OCI-M2 (cell line): Measurements from ENCODE around the gene TRAPPC3.
"Not testable (repeated sequence)": the region's sequence is repeated elsewhere in the genome, so short reads cannot be mapped to it uniquely, and the experiment has no call there.

Source experiments
- DNase-seq: peaks from one replicate; lab custom pipeline; 2025; ENCODE audit not compliant: unreplicated experiment; lab: John Stamatoyannopoulos, UW

TRAPPC3 gene

DNA sequence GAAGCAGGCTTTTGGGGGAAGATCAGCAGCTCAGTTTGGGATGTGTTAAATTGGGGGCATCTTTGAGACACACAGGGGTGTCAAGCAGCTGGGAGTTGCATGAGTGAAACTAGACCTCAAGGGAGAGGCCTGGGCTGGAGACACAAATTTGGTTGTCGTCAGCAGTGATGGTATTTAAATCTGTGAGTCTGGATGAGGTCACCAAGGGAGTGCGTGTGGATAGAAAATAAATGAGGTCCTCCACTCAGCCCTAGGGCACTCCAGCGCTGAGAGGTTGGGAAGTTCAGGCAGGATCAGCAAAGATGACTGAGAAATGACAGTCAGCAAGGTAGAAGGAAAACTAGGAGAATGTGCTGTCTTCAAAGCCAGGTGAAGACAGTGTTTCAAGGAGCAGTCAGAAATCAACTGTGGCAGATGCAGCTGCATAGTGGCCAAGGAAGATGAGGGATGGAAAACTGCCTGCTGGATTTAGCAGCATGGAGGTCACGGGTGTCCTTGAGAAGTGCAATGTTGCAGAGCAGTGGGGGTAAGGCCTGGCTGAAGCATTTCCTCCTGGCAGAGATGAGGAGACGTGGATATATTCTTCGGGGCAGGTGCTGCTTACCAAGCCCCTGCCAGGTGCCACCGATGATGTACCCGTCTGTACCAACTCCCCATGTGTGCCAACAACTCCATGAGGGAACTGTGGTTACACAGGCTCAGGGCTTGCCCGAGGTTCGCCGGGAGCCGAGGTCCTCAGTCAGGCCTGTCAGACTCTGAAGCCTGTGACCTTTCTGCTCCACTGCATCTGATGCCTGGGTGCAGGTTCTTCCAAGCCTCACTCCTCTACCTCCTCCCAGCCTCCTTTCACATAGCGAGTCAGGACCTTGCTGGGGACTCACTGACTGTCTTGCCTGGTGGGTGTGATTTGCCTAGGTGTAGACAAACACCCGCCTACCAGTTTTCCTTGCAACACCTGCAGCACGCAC, 17.9 kb upstream of the TRAPPC3 start:
- DNase-seq, result no peak

GRCh38 chr1:36166136-36166535, 16.9 kb upstream of the TRAPPC3 start:
- DNase-seq, result no peak

GRCh38 chr1:36165145-36165544, 15.9 kb upstream of the TRAPPC3 start:
- DNase-seq, result no peak

DNA sequence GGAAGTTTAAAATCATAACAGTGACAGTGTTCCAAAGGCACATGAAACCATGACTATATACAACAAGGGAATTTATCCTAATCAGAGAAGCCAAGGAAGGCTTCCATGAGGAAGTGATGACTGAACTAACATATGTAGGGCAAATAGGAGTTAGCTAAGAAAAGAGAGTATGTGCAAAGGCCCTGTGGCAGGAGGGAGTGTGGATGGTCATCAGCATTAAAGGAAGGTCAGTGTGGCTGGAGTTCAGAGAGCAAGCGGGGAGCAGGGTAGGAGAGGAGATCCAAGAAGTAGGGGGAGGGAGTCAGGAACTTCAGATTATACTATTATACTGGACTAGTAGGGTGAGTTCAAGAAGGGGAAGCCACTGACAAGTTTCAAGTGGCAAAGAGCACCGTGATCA, 15.1 kb upstream of the TRAPPC3 start:
- DNase-seq, result no peak

GRCh38 chr1:36163426-36163825, 14.1 kb upstream of the TRAPPC3 start:
- no peak for DNase-seq

- no peak for DNase-seq
Measured at GRCh38 chr1:36162680-36163239, 13.5 kb upstream of the TRAPPC3 start.

GRCh38 chr1:36161641-36162531, 12.6 kb upstream of the TRAPPC3 start:
- no peak for DNase-seq

DNA sequence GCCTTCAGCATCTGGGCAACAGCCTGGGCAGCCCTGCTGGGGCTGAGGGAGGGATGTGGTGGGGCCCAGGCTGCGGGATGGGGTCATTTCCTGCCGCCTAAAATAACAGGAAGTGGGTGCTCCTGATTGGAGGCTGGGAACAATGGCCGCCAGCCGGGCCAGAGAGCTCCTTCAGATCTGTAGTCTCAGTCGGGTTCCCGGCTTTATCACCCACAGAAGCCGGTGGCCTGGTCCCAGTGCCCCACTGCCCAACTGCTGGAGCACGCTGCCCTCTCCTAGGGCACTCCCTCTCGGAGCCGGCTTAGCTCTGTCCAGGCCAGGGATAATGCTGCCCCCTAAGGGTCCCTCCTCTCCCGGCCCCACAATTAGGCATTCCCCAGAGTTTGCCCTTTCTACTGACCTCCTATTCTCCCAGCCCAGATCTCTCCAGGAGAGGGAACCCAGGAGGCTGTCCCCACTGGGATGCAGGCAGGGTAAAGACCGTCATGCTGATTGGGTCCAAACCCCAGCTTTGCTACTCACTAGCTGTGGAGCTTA, 11.7 kb upstream of the TRAPPC3 start:
- DNase-seq, result no peak

DNA sequence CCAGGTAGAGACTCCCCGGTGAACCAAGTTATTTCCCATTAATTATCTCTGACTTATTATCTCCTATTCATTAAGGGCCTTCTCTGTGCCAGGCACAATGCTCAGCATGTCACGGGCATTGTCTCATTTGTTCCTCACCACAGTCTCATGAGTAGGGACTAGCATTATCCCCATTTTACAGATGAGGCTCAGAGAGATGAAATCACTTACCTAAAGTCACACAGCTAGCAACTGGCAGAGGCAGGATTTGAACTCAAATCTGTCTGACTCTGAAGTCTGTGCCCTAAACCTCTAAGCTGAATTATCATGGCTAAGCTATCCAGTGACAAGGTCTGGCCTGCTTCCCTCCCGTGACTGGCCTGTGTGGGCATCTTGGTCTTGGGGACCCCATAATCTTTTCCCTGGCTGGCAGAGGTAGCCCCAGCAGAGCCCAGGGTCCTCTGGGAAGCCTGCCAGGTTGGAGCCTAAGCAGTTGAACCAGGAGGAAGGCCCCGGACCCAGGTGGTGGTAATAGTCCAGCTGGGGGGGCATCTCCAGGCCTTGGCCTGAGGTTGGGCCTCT, 11.2 kb upstream of the TRAPPC3 start:
- no peak for DNase-seq

DNA sequence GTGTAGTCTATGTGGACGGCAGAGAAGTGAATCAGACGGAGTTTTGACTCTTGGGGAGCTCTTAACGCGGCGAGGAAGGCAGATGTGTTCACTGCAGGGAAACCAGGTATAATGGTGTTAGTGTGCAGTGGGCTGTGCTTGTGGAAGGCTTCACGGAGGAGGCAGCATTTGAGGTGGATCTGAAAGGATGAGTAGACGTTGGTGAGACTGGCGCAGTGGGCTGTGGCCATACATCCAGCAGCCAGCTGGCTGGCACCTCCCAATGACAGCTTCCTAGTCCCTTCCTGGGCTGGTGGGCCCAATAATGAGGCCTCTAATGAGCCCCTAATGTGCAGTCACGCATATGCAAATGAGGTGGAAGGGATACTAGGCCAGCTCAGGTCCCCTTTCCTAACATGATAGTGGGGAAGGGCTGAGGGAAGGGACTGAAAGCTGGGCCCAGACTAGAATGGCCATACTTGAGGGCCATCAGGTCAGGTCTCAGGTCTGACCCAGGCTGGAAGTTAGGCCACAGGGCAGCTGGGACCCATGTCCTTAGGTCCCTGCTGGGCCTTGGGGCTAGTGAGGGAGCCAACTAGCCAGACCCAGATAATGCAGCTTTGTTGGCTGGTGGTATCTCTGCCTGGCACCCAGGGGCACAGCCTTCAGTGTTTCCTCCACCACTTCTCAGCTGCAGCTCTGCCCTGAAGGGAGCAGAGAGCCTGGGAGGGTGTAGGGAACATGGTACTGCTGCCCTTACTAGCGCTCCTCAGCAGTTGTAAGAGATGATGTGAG, 10.5 kb upstream of the TRAPPC3 start:
- DNase-seq, result no peak

- not testable (repeated sequence) for DNase-seq
Measured at GRCh38 chr1:36158827-36159252, 9.6 kb upstream of the TRAPPC3 start.

DNA sequence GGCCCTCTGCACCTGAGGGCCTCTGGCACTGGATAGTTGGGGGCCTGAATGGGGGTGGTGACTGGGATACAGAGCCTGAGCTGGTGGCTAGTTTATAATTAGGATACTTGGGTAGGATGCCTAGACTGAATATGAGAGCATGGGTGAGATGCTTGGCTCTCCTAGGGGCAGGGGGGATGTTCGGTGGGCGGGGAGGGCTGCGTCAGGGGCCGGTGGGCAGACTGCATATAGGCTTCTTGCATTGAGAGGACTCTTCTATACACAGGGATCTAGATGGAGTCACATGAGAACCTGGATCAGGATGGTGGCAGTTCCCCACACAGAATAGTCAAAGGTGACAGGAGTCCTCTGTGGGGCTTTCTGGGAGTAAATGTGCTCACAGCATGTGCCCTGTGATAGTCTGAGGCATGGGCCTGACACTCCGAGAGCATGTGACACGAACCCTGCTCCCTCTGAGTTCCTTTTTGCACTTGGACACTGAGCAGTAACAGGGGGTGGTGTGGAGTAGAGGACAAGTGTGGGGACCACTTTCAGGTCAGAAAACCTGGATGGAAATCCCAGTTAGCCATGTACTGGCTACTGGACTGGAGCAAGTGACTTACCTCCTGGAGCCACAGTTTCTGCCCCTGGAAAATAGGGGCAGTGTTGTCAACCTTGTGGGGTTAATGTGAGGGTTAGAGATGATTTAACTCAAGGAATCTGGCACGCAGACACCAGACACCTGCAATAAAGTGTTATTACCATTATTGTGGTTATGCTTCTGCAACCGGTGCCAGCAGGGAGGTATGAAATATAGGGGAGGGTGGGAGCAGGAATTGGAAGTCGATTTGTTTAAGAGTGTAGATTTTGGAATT, 8.9 kb upstream of the TRAPPC3 start:
- DNase-seq, result no peak

DNA sequence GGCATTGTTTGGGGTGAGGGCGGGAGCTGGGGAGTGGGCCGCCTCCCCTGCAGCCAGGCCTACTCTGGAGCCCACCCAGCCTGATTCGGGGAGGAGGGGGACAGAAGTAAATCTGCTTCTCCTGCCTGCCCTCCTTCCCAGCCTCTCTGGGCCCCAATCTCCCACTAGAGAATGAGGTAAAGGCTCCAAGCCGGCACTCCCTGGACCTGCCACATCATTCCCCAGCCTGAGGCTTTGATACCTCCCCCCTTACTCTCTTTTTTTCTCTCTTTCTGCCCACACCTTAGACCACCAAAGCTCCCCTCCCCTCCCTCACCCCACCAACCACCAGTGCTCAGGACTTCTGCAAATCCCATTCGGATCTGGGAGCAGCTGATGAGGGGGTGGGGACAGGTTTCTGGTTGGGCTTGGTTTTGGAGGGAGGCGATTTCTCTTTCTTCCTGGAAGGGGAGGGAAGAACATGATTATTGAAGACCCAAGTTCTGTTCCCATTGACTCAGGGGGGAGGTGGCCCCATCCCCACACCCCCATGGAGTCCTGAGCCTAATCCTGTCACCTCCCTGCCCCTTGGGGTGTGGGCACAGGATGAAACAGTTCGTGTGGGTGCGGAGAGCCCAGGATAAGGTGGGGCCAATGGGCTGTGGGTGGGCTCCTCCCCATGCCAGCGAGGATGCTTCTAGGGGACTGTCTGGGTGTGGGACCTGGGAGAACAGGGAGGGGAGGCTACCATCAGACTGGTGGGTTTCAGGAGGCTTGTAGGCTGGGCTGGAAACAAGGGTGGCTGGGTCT, 8.0 kb upstream of the TRAPPC3 start:
- no peak for DNase-seq

GRCh38 chr1:36156329-36157114, 7.2 kb upstream of the TRAPPC3 start:
- DNase-seq, result no peak

- DNase-seq, result peak; percentile 40
Measured at GRCh38 chr1:36155408-36156328, 6.4 kb upstream of the TRAPPC3 start, which contains the start of gene MAP7D1. Gene MAP7D1 (plus strand): TSS chr1:36156160. CDS start chr1:36156418, 258 bp downstream.

DNA sequence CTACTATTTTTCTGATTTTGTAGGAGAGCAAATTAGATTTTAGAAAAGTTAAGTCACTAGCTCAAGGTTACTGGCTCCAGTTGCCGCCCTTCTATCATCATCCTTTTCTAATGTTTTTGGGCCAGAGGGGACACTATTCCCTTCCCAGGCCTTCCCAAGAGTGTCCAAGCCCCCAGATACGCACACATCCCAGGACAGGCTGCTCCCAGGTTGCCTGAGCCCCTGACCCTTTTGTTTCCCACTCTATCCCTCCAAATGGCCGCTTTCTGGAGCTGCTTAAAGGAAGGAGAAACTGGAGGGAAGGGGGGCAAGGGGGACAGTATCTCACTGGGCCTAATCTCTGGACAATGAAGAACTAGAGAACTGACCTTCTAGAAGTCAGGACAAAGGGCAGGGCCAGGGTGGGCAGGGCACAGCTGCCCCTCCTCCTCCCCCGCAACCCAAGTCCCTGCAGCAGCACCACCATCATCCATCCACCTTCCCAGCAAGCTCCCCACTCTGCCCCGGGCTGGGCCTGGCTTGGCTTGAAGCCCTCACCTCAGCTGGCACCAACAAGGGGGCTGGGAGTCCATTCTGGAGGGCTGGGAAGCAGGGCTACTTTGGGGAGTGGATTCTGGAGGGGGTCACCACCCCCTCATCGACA, 5.6 kb upstream of the TRAPPC3 start:
- no peak for DNase-seq
